ENCODE data around the gene TOP1.

The TOP1 gene

GRCh38 chr20:41035207-41035606, 6.6 kb downstream of the TOP1 start:
- DNase-seq (ENCODE audit: low read depth in 2 of 3, low spot score in 2 of 3): no peak

- no peak for DNase-seq (ENCODE audit: low read depth in 2 of 3, low spot score in 2 of 3)
These were observed 8.6 kb downstream of the TOP1 start for GRCh38 chr20:41037179-41037578.

GRCh38 chr20:41038149-41038877, 9.7 kb downstream of the TOP1 start:
- no peak for DNase-seq (ENCODE audit: low read depth in 2 of 3, low spot score in 2 of 3)

- DNase-seq (ENCODE audit: low read depth in 2 of 3, low spot score in 2 of 3): no peak
These were observed 10.3 kb downstream of the TOP1 start for GRCh38 chr20:41038878-41039404.

- no peak for DNase-seq (ENCODE audit: low read depth in 2 of 3, low spot score in 2 of 3)
These were observed 12.2 kb downstream of the TOP1 start for GRCh38 chr20:41040855-41041254.

- DNase-seq (ENCODE audit: low read depth in 2 of 3, low spot score in 2 of 3): no peak
These were observed 13.1 kb downstream of the TOP1 start for GRCh38 chr20:41041693-41042092.

- DNase-seq (ENCODE audit: low read depth in 2 of 3, low spot score in 2 of 3): no peak
These were observed 15.9 kb downstream of the TOP1 start for GRCh38 chr20:41044409-41045062.

- no peak for DNase-seq (ENCODE audit: low read depth in 2 of 3, low spot score in 2 of 3)
These were observed 17.0 kb downstream of the TOP1 start for GRCh38 chr20:41045671-41046070.

- no peak for DNase-seq (ENCODE audit: low read depth in 2 of 3, low spot score in 2 of 3)
These were observed 18.1 kb downstream of the TOP1 start for GRCh38 chr20:41046716-41047115.

- no peak for DNase-seq (ENCODE audit: low read depth in 2 of 3, low spot score in 2 of 3)
These were observed 18.8 kb downstream of the TOP1 start for GRCh38 chr20:41047279-41047974.

GRCh38 chr20:41047975-41048305, 19.3 kb downstream of the TOP1 start:
- no peak for DNase-seq (ENCODE audit: low read depth in 2 of 3, low spot score in 2 of 3)

- no peak for DNase-seq (ENCODE audit: low read depth in 2 of 3, low spot score in 2 of 3)
These were observed 20.1 kb downstream of the TOP1 start for GRCh38 chr20:41048461-41049301.

- no peak for DNase-seq (ENCODE audit: low read depth in 2 of 3, low spot score in 2 of 3)
These were observed 20.8 kb downstream of the TOP1 start for GRCh38 chr20:41049451-41049850.

GRCh38 chr20:41050361-41051008, 21.9 kb downstream of the TOP1 start:
- no peak for DNase-seq (ENCODE audit: low read depth in 2 of 3, low spot score in 2 of 3)

GRCh38 chr20:41051009-41051825, 22.6 kb downstream of the TOP1 start:
- DNase-seq (ENCODE audit: low read depth in 2 of 3, low spot score in 2 of 3): no peak

- DNase-seq (ENCODE audit: low read depth in 2 of 3, low spot score in 2 of 3): no peak
These were observed 24.3 kb downstream of the TOP1 start for GRCh38 chr20:41052742-41053419.

- DNase-seq (ENCODE audit: low read depth in 2 of 3, low spot score in 2 of 3): no peak
These were observed 25.6 kb downstream of the TOP1 start for GRCh38 chr20:41054070-41054846.

GRCh38 chr20:41054847-41055230, 26.2 kb downstream of the TOP1 start:
- no peak for DNase-seq (ENCODE audit: low read depth in 2 of 3, low spot score in 2 of 3)

GRCh38 chr20:41055679-41056078, 27.1 kb downstream of the TOP1 start:
- DNase-seq (ENCODE audit: low read depth in 2 of 3, low spot score in 2 of 3): no peak
